MG63 (cell line): ENCODE results near the gene ZNF860. TPM values are rescaled to one million over a fixed set of nuclear protein-coding genes. Genes with fewer than 3 reads are reported as not detected.
A peak's percentile ranks its signal among the peaks of the same experiment; 100 is the strongest.

ENCODE experiments used
- DNase-seq: peaks from one replicate; pipeline ENCODE4 v3.0.0-alpha.2; 2020
- H3K27me3 ChIP-seq: fragments of 250-450 bp; sonication (Bioruptor Pico); 2 replicates; pipeline ENCODE4 v1.5.1; 2020; ENCODE audit warnings: mild to moderate bottlenecking, moderate library complexity
- H3K36me3 ChIP-seq: fragments of 250-450 bp; sonication (Bioruptor Pico); 2 replicates; pipeline ENCODE4 v1.5.1; 2020; ENCODE audit warnings: mild to moderate bottlenecking, moderate library complexity
- H3K4me3 ChIP-seq: fragments of 250-450 bp; sonication (Bioruptor Pico); 2 replicates; pipeline ENCODE4 v1.5.1; 2020; ENCODE audit warnings: mild to moderate bottlenecking, moderate library complexity
- H3K9me3 ChIP-seq: fragments of 250-450 bp; sonication (Bioruptor Pico); 2 replicates; pipeline ENCODE4 v1.5.1; 2020; ENCODE audit warnings: mild to moderate bottlenecking, moderate library complexity
- total RNA-seq: library from RNA; depleted of rRNA; stranded (reverse); fragments of >200 nt; shearing (Covaris generic); gene quantifications from 2 replicates; pipeline ENCODE4 v1.2.3, GENCODE V29; 2014; ENCODE audit warnings: low replicate concordance; rRNA removed

Gene ZNF860
- not detected in 2 replicates for total RNA-seq

GRCh38 chr3:31981206-31982181 lies at the start of gene ZNF860, which contains the start of gene OSBPL10:
Gene ZNF860, plus strand, starts transcription at chr3:31981750. Its CDS starts 7,330 bp downstream, at chr3:31989080.
Gene OSBPL10, minus strand, starts transcription at chr3:31981262. Its CDS starts 83 bp downstream, at chr3:31981179.
- H3K36me3 ChIP-seq, result no peaks in the 10 kb centered on the region
- H3K9me3 ChIP-seq, result no peaks in the 10 kb centered on the region
- DNase-seq, result peak; percentile 90
- H3K4me3 ChIP-seq, result peak within 1 kb of the TSS; percentile 60
- H3K27me3 ChIP-seq, result no peaks in the 10 kb centered on the region; the same call in 1 of the 2 replicates

- Histone ChIP-seq H3K4me3 (no peak overlapping the region), H3K27me3 (no peaks in the 10 kb centered on the region), H3K9me3 (no peaks in the 10 kb centered on the region), H3K36me3 (no peaks in the 10 kb centered on the region)
- no peak for DNase-seq
These were observed 48.6 kb upstream of the ZNF860 start for GRCh38 chr3:31932990-31933389.

GRCh38 chr3:31934018-31934417 lies 47.5 kb upstream of the ZNF860 start:
- no peaks in the 10 kb centered on the region for H3K27me3 ChIP-seq
- H3K9me3 ChIP-seq, result no peaks in the 10 kb centered on the region
- H3K36me3 ChIP-seq, result no peaks in the 10 kb centered on the region
- no peak overlapping the region for H3K4me3 ChIP-seq
- DNase-seq, result peak; percentile 10

GRCh38 chr3:31934866-31935265 lies 46.7 kb upstream of the ZNF860 start:
- Histone ChIP-seq H3K4me3 (no peak overlapping the region), H3K36me3 (no peaks in the 10 kb centered on the region), H3K27me3 (no peaks in the 10 kb centered on the region), H3K9me3 (no peaks in the 10 kb centered on the region)
- no peak for DNase-seq

- Histone ChIP-seq H3K4me3 (no peak overlapping the region), H3K27me3 (no peaks in the 10 kb centered on the region), H3K9me3 (no peaks in the 10 kb centered on the region), H3K36me3 (no peaks in the 10 kb centered on the region)
- DNase-seq, result no peak
These were observed 45.0 kb upstream of the ZNF860 start for GRCh38 chr3:31936420-31937060.

- peak; percentile 60 for DNase-seq
- H3K4me3 ChIP-seq, result no peak overlapping the region
- no peaks in the 10 kb centered on the region for H3K36me3 ChIP-seq
These were observed 44.3 kb upstream of the ZNF860 start for GRCh38 chr3:31937225-31937624.

GRCh38 chr3:31942446-31942845 lies 39.1 kb upstream of the ZNF860 start:
- no peak for DNase-seq
- H3K27me3 ChIP-seq, result no peaks in the 10 kb centered on the region
- no peak overlapping the region for H3K4me3 ChIP-seq
- no peaks in the 10 kb centered on the region for H3K36me3 ChIP-seq
- no peaks in the 10 kb centered on the region for H3K9me3 ChIP-seq

More at GRCh38 chr3:31937225-31937624, 44.3 kb upstream of the ZNF860 start:
- Histone ChIP-seq H3K9me3 (no peaks in the 10 kb centered on the region), H3K27me3 (no peaks in the 10 kb centered on the region)

GRCh38 chr3:31943041-31943440 lies 38.5 kb upstream of the ZNF860 start:
- H3K4me3 ChIP-seq, result no peak overlapping the region
- no peaks in the 10 kb centered on the region for H3K9me3 ChIP-seq
- DNase-seq, result no peak
- no peaks in the 10 kb centered on the region for H3K27me3 ChIP-seq
- no peaks in the 10 kb centered on the region for H3K36me3 ChIP-seq

GRCh38 chr3:31945738-31946052 lies 35.9 kb upstream of the ZNF860 start:
- H3K4me3 ChIP-seq, result no peak overlapping the region
- H3K36me3 ChIP-seq, result no peaks in the 10 kb centered on the region
- DNase-seq, result no peak
- no peaks in the 10 kb centered on the region for H3K27me3 ChIP-seq
- no peaks in the 10 kb centered on the region for H3K9me3 ChIP-seq

- no peak for DNase-seq
- Histone ChIP-seq H3K9me3 (no peaks in the 10 kb centered on the region), H3K27me3 (no peaks in the 10 kb centered on the region), H3K36me3 (no peaks in the 10 kb centered on the region), H3K4me3 (no peak overlapping the region)
These were observed 35.0 kb upstream of the ZNF860 start for GRCh38 chr3:31946484-31947081.

GRCh38 chr3:31947162-31947561 lies 34.4 kb upstream of the ZNF860 start:
- Histone ChIP-seq H3K4me3 (no peak overlapping the region), H3K27me3 (no peaks in the 10 kb centered on the region), H3K36me3 (no peaks in the 10 kb centered on the region), H3K9me3 (no peaks in the 10 kb centered on the region)
- DNase-seq, result no peak

GRCh38 chr3:31947671-31948091 lies 33.9 kb upstream of the ZNF860 start:
- Histone ChIP-seq H3K36me3 (no peaks in the 10 kb centered on the region), H3K27me3 (no peaks in the 10 kb centered on the region), H3K4me3 (no peak overlapping the region), H3K9me3 (no peaks in the 10 kb centered on the region)
- DNase-seq, result no peak

GRCh38 chr3:31948280-31948679 lies 33.3 kb upstream of the ZNF860 start:
- H3K27me3 ChIP-seq, result no peaks in the 10 kb centered on the region
- H3K9me3 ChIP-seq, result no peaks in the 10 kb centered on the region
- no peak for DNase-seq
- H3K4me3 ChIP-seq, result no peak overlapping the region
- no peaks in the 10 kb centered on the region for H3K36me3 ChIP-seq

GRCh38 chr3:31952205-31952604 lies 29.3 kb upstream of the ZNF860 start:
- Histone ChIP-seq H3K4me3 (no peak overlapping the region), H3K36me3 (no peaks in the 10 kb centered on the region), H3K9me3 (no peaks in the 10 kb centered on the region), H3K27me3 (no peaks in the 10 kb centered on the region)
- no peak for DNase-seq

- Histone ChIP-seq H3K27me3 (no peaks in the 10 kb centered on the region), H3K9me3 (no peaks in the 10 kb centered on the region), H3K36me3 (no peaks in the 10 kb centered on the region), H3K4me3 (no peak overlapping the region)
- DNase-seq, result no peak
These were observed 28.5 kb upstream of the ZNF860 start for GRCh38 chr3:31953091-31953490.

GRCh38 chr3:31953636-31954035 lies 27.9 kb upstream of the ZNF860 start:
- no peaks in the 10 kb centered on the region for H3K36me3 ChIP-seq
- H3K9me3 ChIP-seq, result no peaks in the 10 kb centered on the region
- no peak for DNase-seq
- no peaks in the 10 kb centered on the region for H3K27me3 ChIP-seq
- no peak overlapping the region for H3K4me3 ChIP-seq

- H3K27me3 ChIP-seq, result no peaks in the 10 kb centered on the region
- no peak for DNase-seq
- no peaks in the 10 kb centered on the region for H3K36me3 ChIP-seq
- no peaks in the 10 kb centered on the region for H3K9me3 ChIP-seq
- H3K4me3 ChIP-seq, result no peak overlapping the region
These were observed 26.0 kb upstream of the ZNF860 start for GRCh38 chr3:31955581-31955980.
